Epithelial cell of proximal tubule (primary cell): Measurements from ENCODE around the gene CHP1. TPM values are rescaled to one million over a fixed set of nuclear protein-coding genes. Genes with fewer than 3 reads are reported as not detected.
A peak's percentile ranks its signal among the peaks of the same experiment; 100 is the strongest.

Experiments
- DNase-seq: peaks from one replicate; pipeline ENCODE4 v3.0.0-alpha.2; 2011; ENCODE audit warnings: low read depth
- H3K4me3 ChIP-seq: 2 replicates; pipeline ENCODE4 v1.5.1; 2011; ENCODE audit warnings: low read depth, mild to moderate bottlenecking, low read length
- total RNA-seq: library from RNA; depleted of rRNA; stranded (reverse); fragments of >200 nt; gene quantifications from 2 replicates; pipeline ENCODE4 v1.2.3, GENCODE V29; 2015
- TF ChIP-seq, protein P1 (sequence below): conservative IDR thresholded peaks from 2 replicates; pipeline ENCODE4 v1.5.1; 2012; ENCODE audit warnings: low read depth, mild to moderate bottlenecking, low read length

The CHP1 gene
- total RNA-seq, 1 donor from 2014 or later, result 75.2 TPM

DNA sequence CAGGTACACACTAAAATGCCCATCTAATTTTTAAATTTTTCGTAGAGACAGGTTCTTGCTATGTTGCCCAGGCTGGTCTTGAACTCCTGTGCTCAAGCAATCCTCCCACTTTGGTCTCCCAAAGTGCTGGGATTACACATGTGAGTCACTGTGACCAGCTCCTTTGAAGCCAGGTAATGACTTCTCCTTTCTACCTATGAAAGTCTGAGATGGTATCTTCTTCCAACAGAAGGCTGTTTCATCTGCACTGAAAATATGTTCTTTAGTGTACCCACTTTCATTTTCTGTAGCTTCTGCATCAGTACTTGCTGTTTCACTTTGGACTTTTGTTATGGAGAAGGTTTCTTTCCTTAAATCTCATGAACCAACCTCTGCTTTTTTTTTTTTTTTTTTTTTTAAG is 92.5 kb downstream of the CHP1 start:
- H3K4me3 ChIP-seq, result no peak overlapping the region
- no peak for DNase-seq
- TF ChIP-seq, protein P1, sequence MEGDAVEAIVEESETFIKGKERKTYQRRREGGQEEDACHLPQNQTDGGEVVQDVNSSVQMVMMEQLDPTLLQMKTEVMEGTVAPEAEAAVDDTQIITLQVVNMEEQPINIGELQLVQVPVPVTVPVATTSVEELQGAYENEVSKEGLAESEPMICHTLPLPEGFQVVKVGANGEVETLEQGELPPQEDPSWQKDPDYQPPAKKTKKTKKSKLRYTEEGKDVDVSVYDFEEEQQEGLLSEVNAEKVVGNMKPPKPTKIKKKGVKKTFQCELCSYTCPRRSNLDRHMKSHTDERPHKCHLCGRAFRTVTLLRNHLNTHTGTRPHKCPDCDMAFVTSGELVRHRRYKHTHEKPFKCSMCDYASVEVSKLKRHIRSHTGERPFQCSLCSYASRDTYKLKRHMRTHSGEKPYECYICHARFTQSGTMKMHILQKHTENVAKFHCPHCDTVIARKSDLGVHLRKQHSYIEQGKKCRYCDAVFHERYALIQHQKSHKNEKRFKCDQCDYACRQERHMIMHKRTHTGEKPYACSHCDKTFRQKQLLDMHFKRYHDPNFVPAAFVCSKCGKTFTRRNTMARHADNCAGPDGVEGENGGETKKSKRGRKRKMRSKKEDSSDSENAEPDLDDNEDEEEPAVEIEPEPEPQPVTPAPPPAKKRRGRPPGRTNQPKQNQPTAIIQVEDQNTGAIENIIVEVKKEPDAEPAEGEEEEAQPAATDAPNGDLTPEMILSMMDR, result no peak

DNA sequence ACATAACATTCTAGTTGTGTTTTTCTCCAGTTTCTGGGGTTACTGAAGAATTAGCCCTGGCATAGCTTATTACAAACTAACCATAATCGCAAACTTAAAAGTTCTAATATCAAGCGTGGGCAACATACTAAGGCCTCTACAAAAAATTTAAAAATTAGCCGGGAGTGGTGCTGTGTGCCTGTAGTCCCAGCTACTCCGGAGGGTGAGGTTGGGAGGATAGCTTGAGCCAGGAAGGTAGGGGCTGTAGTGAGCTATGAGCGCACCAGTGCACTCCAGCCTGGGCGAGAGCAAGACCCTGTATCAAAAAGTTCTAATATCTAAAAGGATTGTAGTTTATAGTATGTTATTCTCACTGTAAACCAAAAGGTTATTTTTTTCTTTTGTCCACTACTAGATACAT is 100.2 kb downstream of the CHP1 start:
- TF ChIP-seq, protein P1, result no peak
- no peak for DNase-seq
- peak overlapping the region; percentile 65 for H3K4me3 ChIP-seq

Other genes with a start within 250 kb of the CHP1 start
- gene INO80, start 115.0 kb upstream of the CHP1 start, total RNA-seq, result 27.3 and 33.8 TPM in 2 replicates
- not detected in 2 replicates for gene EXD1, start 511 bp upstream of the CHP1 start, total RNA-seq
- 21.8 and 35.4 TPM in 2 replicates for gene OIP5, start 101.3 kb downstream of the CHP1 start, total RNA-seq
- gene NUSAP1, start 101.6 kb downstream of the CHP1 start, total RNA-seq, result 113 and 124 TPM in 2 replicates
- gene NDUFAF1, start 171.2 kb downstream of the CHP1 start, total RNA-seq, result 17.6 and 21.0 TPM in 2 replicates
- gene RTF1, start 185.8 kb downstream of the CHP1 start, total RNA-seq, result 22.1 and 23.5 TPM in 2 replicates